NCI-H460 (cell line): ENCODE data around the gene HDAC10. TPM values are rescaled to one million over a fixed set of nuclear protein-coding genes. Genes with fewer than 3 reads are reported as not detected.

ENCODE experiments used
- DNase-seq: peaks from one replicate; pipeline ENCODE4 v3.0.0-alpha.2; 2016; ENCODE audit warnings: low read depth; ENCODE audit errors: extremely low read depth
- total RNA-seq: library from RNA; depleted of rRNA; stranded (reverse); fragments of >200 nt; shearing (Covaris generic); gene quantifications from 2 replicates; pipeline ENCODE4 v1.2.3, GENCODE V29; 2014

Gene HDAC10
- total RNA-seq, 1 experiment from 2014 or later, result 13.9 TPM

- no peak for DNase-seq
Measured at GRCh38 chr22:50219800-50220602, 31.1 kb downstream of the HDAC10 start.

GRCh38 chr22:50218996-50219727 is 31.9 kb downstream of the HDAC10 start:
- DNase-seq, result no peak

- DNase-seq, result no peak
Measured at GRCh38 chr22:50218153-50218995, 32.7 kb downstream of the HDAC10 start.

- no peak for DNase-seq
Measured at GRCh38 chr22:50217543-50218152, 33.4 kb downstream of the HDAC10 start.

GRCh38 chr22:50216684-50217520 is 34.2 kb downstream of the HDAC10 start:
- DNase-seq, result no peak

- no peak for DNase-seq
Measured at GRCh38 chr22:50216055-50216683, 34.9 kb downstream of the HDAC10 start.

- DNase-seq, result no peak
Measured at GRCh38 chr22:50215297-50216054, 35.6 kb downstream of the HDAC10 start.

GRCh38 chr22:50213263-50213662 is 37.8 kb downstream of the HDAC10 start:
- DNase-seq, result no peak

- DNase-seq, result no peak
Measured at GRCh38 chr22:50211147-50211546, 39.9 kb downstream of the HDAC10 start.

GRCh38 chr22:50210378-50211139 is 40.5 kb downstream of the HDAC10 start:
- no peak for DNase-seq

GRCh38 chr22:50209893-50210292 is 41.2 kb downstream of the HDAC10 start:
- peak; percentile 61 for DNase-seq

- no peak for DNase-seq
Measured at GRCh38 chr22:50208939-50209892, 41.8 kb downstream of the HDAC10 start.

- DNase-seq, result no peak
Measured at GRCh38 chr22:50208430-50208938, 42.6 kb downstream of the HDAC10 start.

GRCh38 chr22:50207383-50208140 is 43.5 kb downstream of the HDAC10 start:
- no peak for DNase-seq

GRCh38 chr22:50206599-50206998 is 44.5 kb downstream of the HDAC10 start:
- no peak for DNase-seq
